Natural killer cell (primary cell): ENCODE measurements around the gene ARHGAP24. TPM values are rescaled to one million over a fixed set of nuclear protein-coding genes. Genes with fewer than 3 reads are reported as not detected.

Experiments
- ATAC-seq, 3 donors: fragments of 150-1000 bp in 2 of 3; fragments of 200-7000 bp in 1 of 3; cut with Tn5 transposase; 1 replicate in 1 of 3; 2 replicates in 2 of 3; pipeline ENCODE4 v1.10.0; 2021; ENCODE audit warnings: mild to moderate bottlenecking in 2 of 3, moderate library complexity in 2 of 3
- DNase-seq, 2 donors: peaks; one replicate each; pipeline versions ENCODE4 v3.0.0 to v3.0.0-alpha.2; 2013 to 2021; ENCODE audit warnings: mixed read lengths in 1 of 2
- H3K27ac ChIP-seq: one replicate; pipeline ENCODE4 v1.5.1; 2013; ENCODE audit warnings: mild to moderate bottlenecking, low read length
- H3K27me3 ChIP-seq: one replicate; pipeline ENCODE4 v1.6.1; 2013; ENCODE audit warnings: low read length; ENCODE audit not compliant: control insufficient read depth, insufficient read depth
- H3K36me3 ChIP-seq: one replicate; pipeline ENCODE4 v1.6.1; 2013; ENCODE audit warnings: low read length; ENCODE audit not compliant: control insufficient read depth, insufficient read depth
- H3K4me1 ChIP-seq: one replicate; pipeline ENCODE4 v1.6.1; 2013; ENCODE audit warnings: low read length; ENCODE audit not compliant: control insufficient read depth, insufficient read depth
- H3K4me3 ChIP-seq: one replicate; pipeline ENCODE4 v1.5.1; 2013; ENCODE audit warnings: low read length
- H3K9me3 ChIP-seq: one replicate; pipeline ENCODE4 v1.6.1; 2013; ENCODE audit warnings: low read length; ENCODE audit not compliant: control insufficient read depth, insufficient read depth
- H3K27ac Mint-ChIP-seq, 2 donors: one replicate each; pipeline ENCODE4 v1.8.0; 2022; ENCODE audit warnings: mild to moderate bottlenecking in 2 of 2, mixed read lengths in 2 of 2, moderate library complexity in 1 of 2
- H3K27me3 Mint-ChIP-seq, 2 donors: one replicate each; pipeline ENCODE4 v1.8.0; 2022; ENCODE audit warnings: low read depth in 2 of 2, mixed read lengths in 2 of 2
- H3K36me3 Mint-ChIP-seq: one replicate; pipeline ENCODE4 v1.8.0; 2022; ENCODE audit warnings: mixed read lengths
- H3K4me1 Mint-ChIP-seq, 2 donors: one replicate each; pipeline ENCODE4 v1.8.0; 2022; ENCODE audit warnings: mixed read lengths in 2 of 2
- H3K4me3 Mint-ChIP-seq: one replicate; pipeline ENCODE4 v1.8.0; 2022; ENCODE audit warnings: mild to moderate bottlenecking, moderate library complexity, mixed read lengths
- H3K9me3 Mint-ChIP-seq, 2 donors: one replicate each; pipeline ENCODE4 v1.8.0; 2022; ENCODE audit warnings: mixed read lengths in 2 of 2
- WGBS: methylation state at CpG from one replicate; pipeline ENCODE4 v1.1.7; 2013; ENCODE audit warnings: missing lambda C conversion rate; ENCODE audit not compliant: insufficient coverage; 5-methylcytosine and 5-hydroxymethylcytosine counted together
- intact Hi-C: fragments of 100-400 bp; cut with micrococcal nuclease; formaldehyde crosslinking; loops from one replicate; pipeline ENCODE4 v1.14.2; 2022
- total RNA-seq, 4 donors: library from RNA; stranded (reverse); fragments of 120-200 nt in 1 of 4; gene quantifications; one replicate each; pipeline versions ENCODE4 v1.2.3 to v1.2.4, GENCODE V29; 2013 to 2022
- TF ChIP-seq, protein P1 (sequence below): fragments of 200-600 bp; IDR thresholded peaks from one replicate; pipeline ENCODE4 v1.8.0; 2022; ENCODE audit warnings: antibody characterized with exemption

Gene ARHGAP24
- total RNA-seq, 3 donors from 2014 or later (not counting 1 experiment from before 2014, with no cell fraction given): 1.7 to 3.6 (median 1.7) TPM

DNA sequence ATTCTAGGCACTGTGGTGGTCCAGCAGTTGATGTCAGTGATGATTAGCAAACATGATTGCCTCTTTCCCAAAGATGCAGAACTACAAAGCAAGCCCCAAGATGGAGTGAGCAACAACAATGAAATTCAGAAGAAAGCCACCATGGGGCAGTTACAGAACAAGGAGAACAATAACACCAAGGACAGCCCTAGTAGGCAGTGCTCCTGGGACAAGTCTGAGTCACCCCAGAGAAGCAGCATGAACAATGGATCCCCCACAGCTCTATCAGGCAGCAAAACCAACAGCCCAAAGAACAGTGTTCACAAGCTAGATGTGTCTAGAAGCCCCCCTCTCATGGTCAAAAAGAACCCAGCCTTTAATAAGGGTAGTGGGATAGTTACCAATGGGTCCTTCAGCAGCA lies 519.6 kb downstream of the ARHGAP24 start:
- TF ChIP-seq, protein P1, sequence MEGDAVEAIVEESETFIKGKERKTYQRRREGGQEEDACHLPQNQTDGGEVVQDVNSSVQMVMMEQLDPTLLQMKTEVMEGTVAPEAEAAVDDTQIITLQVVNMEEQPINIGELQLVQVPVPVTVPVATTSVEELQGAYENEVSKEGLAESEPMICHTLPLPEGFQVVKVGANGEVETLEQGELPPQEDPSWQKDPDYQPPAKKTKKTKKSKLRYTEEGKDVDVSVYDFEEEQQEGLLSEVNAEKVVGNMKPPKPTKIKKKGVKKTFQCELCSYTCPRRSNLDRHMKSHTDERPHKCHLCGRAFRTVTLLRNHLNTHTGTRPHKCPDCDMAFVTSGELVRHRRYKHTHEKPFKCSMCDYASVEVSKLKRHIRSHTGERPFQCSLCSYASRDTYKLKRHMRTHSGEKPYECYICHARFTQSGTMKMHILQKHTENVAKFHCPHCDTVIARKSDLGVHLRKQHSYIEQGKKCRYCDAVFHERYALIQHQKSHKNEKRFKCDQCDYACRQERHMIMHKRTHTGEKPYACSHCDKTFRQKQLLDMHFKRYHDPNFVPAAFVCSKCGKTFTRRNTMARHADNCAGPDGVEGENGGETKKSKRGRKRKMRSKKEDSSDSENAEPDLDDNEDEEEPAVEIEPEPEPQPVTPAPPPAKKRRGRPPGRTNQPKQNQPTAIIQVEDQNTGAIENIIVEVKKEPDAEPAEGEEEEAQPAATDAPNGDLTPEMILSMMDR: no peak
- intact Hi-C loops: no loop called here
- no peak overlapping the region for H3K27ac ChIP-seq
- Mint-ChIP-seq H3K27me3 (no peaks in the 10 kb centered on the region), H3K4me3 (no peak overlapping the region), H3K4me1 (peaks cover 0 to 5% of the 10 kb centered on the region in 2 donors), H3K9me3 (peaks cover 0 to 4% of the 10 kb centered on the region in 2 donors), H3K36me3 (no peaks in the 10 kb centered on the region), H3K27ac (no peak overlapping the region)
- no peaks in the 10 kb centered on the region for H3K27me3 ChIP-seq
- DNase-seq (no peak), ATAC-seq (no peak)
- H3K4me3 ChIP-seq: no peak overlapping the region
- H3K4me1 ChIP-seq: no peaks in the 10 kb centered on the region
- H3K9me3 ChIP-seq: no peaks in the 10 kb centered on the region
- H3K36me3 ChIP-seq: no peaks in the 10 kb centered on the region

DNA sequence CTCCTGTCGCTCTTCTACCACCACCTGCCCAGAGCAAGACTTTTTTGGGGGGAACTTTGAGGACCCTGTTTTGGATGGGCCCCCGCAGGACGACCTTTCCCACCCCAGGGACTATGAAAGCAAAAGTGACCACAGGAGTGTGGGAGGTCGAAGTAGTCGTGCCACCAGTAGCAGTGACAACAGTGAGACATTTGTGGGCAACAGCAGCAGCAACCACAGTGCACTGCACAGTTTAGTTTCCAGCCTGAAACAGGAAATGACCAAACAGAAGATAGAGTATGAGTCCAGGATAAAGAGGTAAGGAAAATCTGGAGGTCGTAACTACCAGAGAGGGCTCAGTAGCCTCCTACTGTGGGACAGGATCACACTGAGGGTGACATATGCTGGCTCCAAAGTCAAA lies 520.4 kb downstream of the ARHGAP24 start:
- Histone ChIP-seq H3K9me3 (no peaks in the 10 kb centered on the region), H3K27ac (no peak overlapping the region), H3K4me1 (no peaks in the 10 kb centered on the region), H3K27me3 (no peaks in the 10 kb centered on the region), H3K36me3 (no peaks in the 10 kb centered on the region), H3K4me3 (no peak overlapping the region)
- H3K27ac Mint-ChIP-seq: no peak overlapping the region
- H3K4me1 Mint-ChIP-seq: peaks cover 0 to 5% of the 10 kb centered on the region in 2 donors
- peaks cover 0 to 4% of the 10 kb centered on the region in 2 donors for H3K9me3 Mint-ChIP-seq
- no peaks in the 10 kb centered on the region for H3K36me3 Mint-ChIP-seq
- ATAC-seq (no peak), DNase-seq (no peak)
- 41% methylated on average over 6 of the region's 6 CpGs for WGBS
- TF ChIP-seq, protein P1: no peak
- no peak overlapping the region for H3K4me3 Mint-ChIP-seq
- no peaks in the 10 kb centered on the region for H3K27me3 Mint-ChIP-seq
- intact Hi-C loops: no loop called here

DNA sequence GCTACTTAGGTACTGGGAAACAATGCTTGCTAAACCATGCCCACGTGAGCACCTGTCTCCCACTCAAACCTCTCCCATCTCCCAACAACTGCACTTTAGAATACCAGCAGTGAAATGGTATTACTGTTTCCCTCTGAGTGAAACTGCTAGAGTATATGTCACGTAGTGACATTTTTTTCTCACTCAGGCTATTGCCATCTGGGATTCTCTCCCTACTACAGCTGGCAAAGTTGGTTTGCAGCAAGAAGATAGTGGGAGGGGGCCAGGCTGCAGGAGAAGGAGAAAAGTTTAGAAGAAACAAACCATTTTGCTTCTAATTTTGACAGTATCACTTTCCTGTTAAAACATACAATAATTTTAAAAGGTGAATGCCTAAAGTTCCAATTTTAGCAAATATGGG lies 526.6 kb downstream of the ARHGAP24 start:
- H3K27me3 Mint-ChIP-seq: no peaks in the 10 kb centered on the region
- H3K36me3 Mint-ChIP-seq: no peaks in the 10 kb centered on the region
- no peak overlapping the region for H3K27ac Mint-ChIP-seq
- intact Hi-C loops: no loop called here
- H3K4me1 Mint-ChIP-seq: no peaks in the 10 kb centered on the region
- no peak for ATAC-seq
- TF ChIP-seq, protein P1: no peak
- H3K9me3 Mint-ChIP-seq: peaks cover 4 to 5% of the 10 kb centered on the region in 2 donors
- no peaks in the 10 kb centered on the region for H3K9me3 ChIP-seq
- H3K36me3 ChIP-seq: no peaks in the 10 kb centered on the region
- H3K4me3 Mint-ChIP-seq: no peak overlapping the region
- DNase-seq: no peak
- no peaks in the 10 kb centered on the region for H3K27me3 ChIP-seq
- no peak overlapping the region for H3K27ac ChIP-seq
- no peaks in the 10 kb centered on the region for H3K4me1 ChIP-seq
- no peak overlapping the region for H3K4me3 ChIP-seq
- WGBS: 80% methylated on average over 2 of the region's 2 CpGs

DNA sequence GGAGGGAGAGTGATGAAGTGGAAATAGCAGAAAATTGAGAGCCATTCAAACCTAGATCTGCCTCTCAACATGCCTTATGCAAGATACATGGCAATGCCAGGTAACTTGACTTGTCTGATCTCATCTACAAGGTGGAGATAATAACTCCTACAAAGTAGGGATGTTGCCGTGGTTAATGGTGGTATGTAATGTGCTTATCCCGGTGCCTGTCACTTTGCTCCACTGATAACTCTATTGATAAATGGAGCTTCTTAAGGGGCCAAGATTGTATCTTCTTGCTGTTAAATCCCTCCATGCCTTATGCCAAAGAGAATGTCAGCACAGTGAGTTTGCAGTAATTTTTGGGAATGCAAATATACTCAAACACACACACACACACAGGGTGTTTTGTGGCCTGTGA lies 529.1 kb downstream of the ARHGAP24 start:
- H3K4me1 Mint-ChIP-seq: no peaks in the 10 kb centered on the region
- Histone ChIP-seq H3K36me3 (no peaks in the 10 kb centered on the region), H3K9me3 (no peaks in the 10 kb centered on the region), H3K27ac (no peak overlapping the region), H3K27me3 (no peaks in the 10 kb centered on the region), H3K4me3 (no peak overlapping the region), H3K4me1 (no peaks in the 10 kb centered on the region)
- H3K9me3 Mint-ChIP-seq: peaks cover 2 to 5% of the 10 kb centered on the region in 2 donors
- H3K36me3 Mint-ChIP-seq: no peaks in the 10 kb centered on the region
- intact Hi-C loops: no loop called here
- H3K27ac Mint-ChIP-seq: no peak overlapping the region
- no peaks in the 10 kb centered on the region for H3K27me3 Mint-ChIP-seq
- ATAC-seq: no peak
- no peak overlapping the region for H3K4me3 Mint-ChIP-seq
- WGBS: 93% methylated on average over 2 of the region's 2 CpGs
- DNase-seq: no peak
- TF ChIP-seq, protein P1: no peak
